Left ventricle myocardium inferior (tissue), 1 donor: ENCODE measurements around the gene RIPOR3. TPM values are rescaled to one million over a fixed set of nuclear protein-coding genes. Genes with fewer than 3 reads are reported as not detected.
"Not testable (repeated sequence)": the region's sequence is repeated elsewhere in the genome, so short reads cannot be mapped to it uniquely, and the experiment has no call there.

Source experiments
- DNase-seq: peaks from one replicate; pipeline ENCODE4 v3.0.0-alpha.2; 2020
- H3K27ac ChIP-seq: fragments of 200-600 bp; replicated peaks from 2 replicates; pipeline ENCODE4 v1.8.0; 2021
- H3K27me3 ChIP-seq: fragments of 200-600 bp; 2 replicates; pipeline ENCODE4 v1.8.0; 2021; ENCODE audit warnings: low read depth
- H3K36me3 ChIP-seq: fragments of 200-600 bp; 2 replicates; pipeline ENCODE4 v1.8.0; 2021
- H3K4me1 ChIP-seq: fragments of 200-600 bp; 2 replicates; pipeline ENCODE4 v1.8.0; 2021
- H3K4me3 ChIP-seq: fragments of 200-600 bp; 2 replicates; pipeline ENCODE4 v1.8.0; 2021; ENCODE audit warnings: mild to moderate bottlenecking, moderate library complexity
- H3K9me3 ChIP-seq: fragments of 200-600 bp; replicated peaks from 2 replicates; pipeline ENCODE4 v1.8.0; 2021
- CTCF ChIP-seq: fragments of 200-600 bp; IDR thresholded peaks from 2 replicates; pipeline ENCODE4 v1.8.0; 2021; ENCODE audit warnings: antibody characterized with exemption, mild to moderate bottlenecking, borderline replicate concordance
- intact Hi-C: fragments of 100-400 bp; cut with micrococcal nuclease; formaldehyde crosslinking; loops from one replicate; pipeline ENCODE4 v1.11.0; 2022
- total RNA-seq: library from RNA; stranded (reverse); fragmentation: NEBNext Ultra II Directional; extraction: Animal tissue kit (Norgen Biotek cat#: 25700); gene quantifications from one replicate; pipeline ENCODE4 v1.2.1, GENCODE V29; 2021
- donor health status: DM: no; HTN: yes; CAD: no; lungs with severe emphysema.

Gene RIPOR3
- total RNA-seq, 1 donor from 2014 or later = 6.5 TPM

DNA sequence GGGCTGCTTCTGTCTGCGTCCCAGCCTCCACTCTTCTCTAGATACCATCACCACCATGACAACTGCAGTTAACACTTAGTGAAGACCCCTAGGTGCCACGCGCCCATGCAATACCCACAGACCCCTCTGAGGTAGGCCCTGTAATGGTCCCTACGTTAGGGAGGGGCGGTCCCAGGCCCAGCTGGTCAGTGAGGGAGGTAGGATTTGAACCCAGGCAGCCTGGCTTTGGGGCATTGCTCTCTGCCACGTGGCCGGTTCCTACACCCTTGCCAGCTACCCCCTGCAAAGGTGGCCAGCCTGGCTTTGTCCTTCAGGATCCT is 18.2 kb downstream of the RIPOR3 start:
- Histone ChIP-seq H3K36me3 (no peaks in the 10 kb centered on the region), H3K27me3 (no peaks in the 10 kb centered on the region), H3K9me3 (no peaks in the 10 kb centered on the region), H3K4me3 (no peak overlapping the region), H3K27ac (peak overlapping the region; percentile 60), H3K4me1 (peaks cover 24% of the 10 kb centered on the region)
- no peak for TF ChIP-seq CTCF
- DNase-seq = no peak
- intact Hi-C loops = loop anchor here (10.0 kb wide), 1 partner anchor 72 kb away; no protein-coding TSS in a partner anchor

DNA sequence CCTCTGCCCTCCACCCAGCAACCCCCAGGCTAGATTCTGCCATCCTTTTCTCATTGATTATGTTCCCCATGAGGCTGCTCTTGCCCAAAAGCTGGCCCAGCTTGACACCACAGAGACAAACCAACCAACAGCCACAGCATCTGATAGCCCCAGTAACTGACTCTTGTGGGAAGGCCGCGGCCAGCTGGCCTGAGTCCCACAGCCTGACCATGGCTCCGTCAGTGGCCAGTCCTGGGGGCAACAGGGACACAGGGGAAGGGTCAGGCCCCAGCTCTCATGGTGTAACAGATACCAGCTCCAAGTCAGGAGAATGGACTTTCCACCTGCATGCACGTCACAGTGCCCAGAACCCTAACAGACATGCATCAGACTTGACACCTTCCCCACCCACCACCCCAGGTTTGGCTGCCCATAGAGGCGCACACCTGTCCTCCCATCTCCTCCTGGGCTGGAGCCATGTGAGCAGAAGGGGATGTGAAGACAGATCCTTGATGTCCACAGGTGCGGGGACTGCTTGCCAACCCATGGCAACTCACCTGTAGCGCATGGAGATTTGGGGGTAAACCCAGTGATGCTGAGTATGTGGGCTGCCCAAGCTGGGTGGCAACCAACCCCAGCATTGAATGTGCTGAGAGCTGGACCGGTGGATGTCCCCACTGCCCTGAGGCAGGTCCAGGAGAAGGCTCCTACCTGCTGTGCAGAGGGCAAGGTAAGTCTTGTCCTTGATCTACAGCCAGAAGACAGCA is 18.8 kb downstream of the RIPOR3 start:
- Histone ChIP-seq H3K27ac (peak overlapping the region; percentile 60), H3K27me3 (no peaks in the 10 kb centered on the region), H3K9me3 (no peaks in the 10 kb centered on the region), H3K36me3 (no peaks in the 10 kb centered on the region), H3K4me3 (no peak overlapping the region), H3K4me1 (peaks cover 20% of the 10 kb centered on the region)
- DNase-seq = no peak
- intact Hi-C loops = loop anchor here (10.0 kb wide), 1 partner anchor 72 kb away; no protein-coding TSS in a partner anchor
- no peak for TF ChIP-seq CTCF

DNA sequence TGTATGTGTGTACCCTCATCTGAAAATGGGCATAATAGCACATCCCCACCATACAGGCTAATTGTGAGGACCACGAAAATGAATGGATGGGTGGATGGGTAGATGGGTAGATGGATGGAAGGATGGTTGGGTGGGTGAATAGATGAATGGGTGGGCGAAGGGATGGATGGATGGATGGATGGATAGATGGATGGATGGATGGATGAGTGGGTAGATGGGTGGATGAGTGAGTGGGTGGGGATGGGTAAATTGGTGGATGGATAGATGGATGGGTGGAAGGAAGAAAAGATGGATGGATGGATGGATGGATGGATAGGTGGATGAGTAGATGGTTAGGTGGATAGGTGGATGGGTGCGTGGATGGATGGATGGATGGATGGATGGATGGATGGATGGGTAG is 19.7 kb downstream of the RIPOR3 start:
- no peak for TF ChIP-seq CTCF
- Histone ChIP-seq H3K27me3 (no peaks in the 10 kb centered on the region), H3K4me1 (peaks cover 20% of the 10 kb centered on the region), H3K27ac (no peak overlapping the region), H3K4me3 (no peak overlapping the region), H3K9me3 (no peaks in the 10 kb centered on the region), H3K36me3 (no peaks in the 10 kb centered on the region)
- DNase-seq = no peak
- intact Hi-C loops = loop anchor here (10.0 kb wide), 1 partner anchor 73 kb away; no protein-coding TSS in a partner anchor

DNA sequence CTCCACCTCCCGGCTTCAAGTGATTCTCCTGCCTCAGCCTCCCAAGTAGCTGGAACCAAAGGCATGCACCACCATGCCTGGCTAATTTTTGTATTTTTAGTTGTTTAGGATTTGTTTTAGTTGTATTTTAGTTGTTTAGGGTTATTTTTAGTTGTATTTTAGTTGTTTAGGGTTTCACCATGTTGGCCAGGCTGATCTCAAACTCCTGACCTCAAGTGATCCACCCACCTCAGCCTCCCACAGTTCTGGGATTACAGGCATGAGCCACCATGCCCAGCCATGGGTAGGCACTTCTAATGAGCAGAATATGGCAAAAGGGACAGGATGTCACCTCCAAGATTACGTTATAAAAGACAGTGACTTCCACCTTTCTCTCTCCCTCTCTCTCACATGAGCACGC is 20.3 kb downstream of the RIPOR3 start:
- not testable (repeated sequence) for H3K9me3 ChIP-seq, H3K4me3 ChIP-seq, H3K27me3 ChIP-seq, H3K27ac ChIP-seq, H3K36me3 ChIP-seq, DNase-seq
- H3K4me1 ChIP-seq = peaks cover 16% of the 10 kb centered on the region
- intact Hi-C loops = loop anchor here (10.0 kb wide), 1 partner anchor 74 kb away; no protein-coding TSS in a partner anchor

DNA sequence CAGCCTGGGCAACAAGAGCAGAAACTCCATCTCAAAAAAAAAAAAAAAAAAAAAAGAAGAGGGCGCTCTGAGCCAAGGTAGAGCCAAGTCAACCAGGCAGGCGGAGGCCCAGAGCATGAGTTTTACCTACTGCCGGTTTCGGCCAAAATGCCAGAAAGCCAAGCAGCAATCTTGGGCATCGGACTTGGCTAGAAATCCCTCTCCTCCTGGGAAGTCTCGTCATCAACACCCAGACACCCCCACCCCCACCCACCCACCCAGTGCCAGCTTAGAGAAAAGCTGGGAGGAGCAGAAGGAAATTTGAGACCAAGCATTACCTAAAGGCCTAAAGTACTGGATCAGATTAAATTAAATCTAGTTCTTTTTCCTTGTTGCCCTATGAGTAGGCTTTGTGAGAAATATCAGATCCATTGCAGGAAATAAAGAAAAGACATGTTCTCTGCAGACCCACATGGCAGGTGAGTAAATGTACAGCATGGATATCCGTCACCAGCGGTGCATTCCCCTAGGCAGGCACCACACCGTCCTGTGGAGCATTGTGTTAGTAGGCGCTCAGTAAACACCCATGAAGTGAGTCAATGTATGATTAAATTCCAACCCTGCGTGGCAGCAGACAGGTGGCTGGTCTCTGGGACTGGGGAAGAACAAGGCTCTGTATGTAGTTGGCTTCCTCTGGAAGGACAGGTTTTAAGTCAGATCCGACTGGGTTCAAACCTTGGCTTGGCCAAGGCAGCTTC is 21.0 kb downstream of the RIPOR3 start:
- TF ChIP-seq CTCF = no peak
- DNase-seq = no peak
- no peaks in the 10 kb centered on the region for H3K36me3 ChIP-seq
- no peaks in the 10 kb centered on the region for H3K9me3 ChIP-seq
- no peaks in the 10 kb centered on the region for H3K27me3 ChIP-seq
- peak overlapping the region; percentile 12 for H3K27ac ChIP-seq
- intact Hi-C loops = loop anchor here (10.0 kb wide), 1 partner anchor 75 kb away; no protein-coding TSS in a partner anchor
- H3K4me1 ChIP-seq = peaks cover 15% of the 10 kb centered on the region
- H3K4me3 ChIP-seq = no peak overlapping the region

GRCh38 chr20:50668798-50669197 is 22.5 kb downstream of the RIPOR3 start:
- H3K27ac ChIP-seq = peak overlapping the region; percentile 46
- no peaks in the 10 kb centered on the region for H3K36me3 ChIP-seq
- H3K27me3 ChIP-seq = no peaks in the 10 kb centered on the region
- no peak for TF ChIP-seq CTCF
- H3K9me3 ChIP-seq = no peaks in the 10 kb centered on the region
- H3K4me3 ChIP-seq = no peak overlapping the region
- H3K4me1 ChIP-seq = peaks cover 10% of the 10 kb centered on the region
- no peak for DNase-seq
- intact Hi-C loops = no loop called here
